Measurements from ENCODE around the gene SLC35F3.

DNA sequence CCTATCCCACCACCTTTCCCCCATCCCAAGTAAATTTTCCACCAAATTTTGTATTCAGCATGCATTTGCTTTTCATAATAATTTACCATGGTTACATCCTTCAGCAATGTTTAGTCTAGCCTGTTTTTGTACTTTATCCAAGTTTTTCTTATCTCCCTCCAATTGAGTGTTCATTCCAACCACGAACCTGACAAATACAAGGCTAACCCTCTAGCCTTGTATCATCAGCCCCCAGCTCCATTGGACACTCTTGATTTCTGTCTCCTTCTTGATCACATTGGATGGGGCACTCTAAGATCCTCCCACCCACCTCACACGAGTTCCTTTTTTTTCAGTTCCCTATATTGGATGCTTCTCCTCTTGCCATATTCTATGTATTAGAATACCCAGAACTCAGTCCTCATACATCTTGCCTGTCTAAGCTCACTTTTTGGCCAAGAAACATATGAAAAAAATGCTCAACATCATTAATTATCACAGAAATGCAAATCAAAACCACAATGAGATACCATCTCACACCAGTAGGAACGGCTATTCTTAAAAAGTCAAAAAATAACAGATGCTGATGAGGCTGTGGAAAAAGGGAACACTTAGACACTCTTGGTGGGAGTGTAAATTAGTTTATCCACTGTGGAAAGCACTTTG is 40.5 kb upstream of the SLC35F3 start:
- TF ChIP-seq TEAD4 (IDR thresholded peaks at IDR 0.05) = no peak
- no peak for TF ChIP-seq EP300 (IDR thresholded peaks at IDR 0.05; ENCODE audit: borderline replicate concordance)

Measured in Ishikawa (cell line).